GM19023 (cell line): ENCODE measurements around the gene PDE11A.

Experiments
- ATAC-seq: cut with Tn5 transposase; IDR thresholded peaks from one replicate; pipeline ENCODE4 v1.9.1; 2021; ENCODE audit warnings: mild to moderate bottlenecking, moderate library complexity; ENCODE audit not compliant: unreplicated experiment

Gene PDE11A

GRCh38 chr2:177585234-177585863 lies 487.2 kb downstream of the PDE11A start:
- ATAC-seq: no peak

DNA sequence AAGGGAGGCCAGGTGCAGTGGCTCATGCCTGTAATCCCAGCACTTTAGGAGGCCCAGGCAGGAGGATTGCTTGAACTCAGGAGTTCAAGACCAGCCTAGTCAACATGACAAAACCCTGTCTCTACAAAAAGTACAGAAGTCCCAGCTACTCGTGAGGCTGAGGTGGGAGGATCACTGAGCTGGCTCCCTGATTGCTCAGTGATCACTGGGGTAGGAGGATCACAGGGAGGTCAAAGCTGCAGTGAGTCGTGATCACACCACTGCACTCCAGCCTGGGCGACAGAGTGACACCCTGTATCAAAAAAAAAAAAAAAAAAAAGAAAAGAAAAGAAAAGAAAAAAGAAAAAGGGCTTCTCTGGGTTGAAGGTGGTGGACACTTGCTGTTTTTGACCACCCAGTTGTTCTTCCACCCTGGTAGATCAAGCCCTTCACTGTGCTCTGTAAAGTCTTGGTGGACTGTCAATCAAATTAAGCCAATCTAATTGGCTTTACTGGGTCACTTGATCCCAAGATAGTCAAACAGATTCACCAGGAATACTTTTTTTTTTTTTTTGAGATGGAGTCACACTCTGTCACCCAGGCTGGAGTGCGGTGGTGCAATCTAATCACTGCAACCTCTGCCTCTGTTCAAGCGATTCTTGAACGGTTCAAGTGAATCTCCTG lies 488.4 kb downstream of the PDE11A start:
- no peak for ATAC-seq

DNA sequence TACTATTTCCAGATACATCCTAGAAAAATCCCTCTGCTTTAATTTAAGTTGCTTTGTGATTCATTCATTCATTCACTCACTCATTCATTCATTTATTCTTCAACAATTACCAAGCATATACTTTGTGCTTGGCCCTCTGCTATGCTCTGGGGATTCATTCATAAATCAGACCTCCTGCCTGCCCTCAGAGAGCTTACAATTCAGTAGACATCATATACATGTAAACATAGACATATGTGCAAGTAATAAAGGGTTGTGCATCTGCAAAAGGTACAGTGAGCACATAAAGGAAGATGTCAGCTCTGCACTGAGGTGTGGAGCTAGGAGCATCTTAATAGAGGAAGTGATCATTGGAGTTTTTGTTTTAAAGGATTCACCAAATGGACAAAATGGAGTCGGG lies 490.6 kb downstream of the PDE11A start:
- no peak for ATAC-seq

DNA sequence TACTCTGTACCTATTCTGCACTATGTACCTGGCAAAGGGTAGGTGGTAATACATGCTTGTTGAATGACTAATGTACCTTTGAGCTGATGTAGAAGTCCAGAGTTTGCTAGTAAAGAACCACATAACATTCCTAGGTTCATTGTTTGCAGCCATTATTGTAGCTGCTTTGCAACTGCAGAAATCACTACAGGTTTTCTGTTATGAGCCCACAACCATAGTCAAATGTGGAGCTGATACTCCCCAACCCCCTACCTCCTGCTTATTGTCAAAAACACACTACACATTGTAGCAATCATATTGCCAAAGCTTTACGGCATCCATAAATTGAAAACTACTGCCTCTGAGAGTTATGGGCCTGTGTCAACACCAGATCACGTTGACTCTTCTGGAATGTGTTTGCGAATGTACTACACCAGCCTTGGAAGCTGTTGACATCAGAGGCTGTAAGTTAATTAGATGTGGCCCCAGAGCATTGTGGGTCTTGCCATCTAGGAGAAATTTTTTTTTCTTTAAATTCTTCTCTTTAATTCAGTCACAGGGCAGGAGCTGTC lies 493.0 kb downstream of the PDE11A start:
- no peak for ATAC-seq

- no peak for ATAC-seq
Measured at GRCh38 chr2:177578454-177578853, 494.1 kb downstream of the PDE11A start.

DNA sequence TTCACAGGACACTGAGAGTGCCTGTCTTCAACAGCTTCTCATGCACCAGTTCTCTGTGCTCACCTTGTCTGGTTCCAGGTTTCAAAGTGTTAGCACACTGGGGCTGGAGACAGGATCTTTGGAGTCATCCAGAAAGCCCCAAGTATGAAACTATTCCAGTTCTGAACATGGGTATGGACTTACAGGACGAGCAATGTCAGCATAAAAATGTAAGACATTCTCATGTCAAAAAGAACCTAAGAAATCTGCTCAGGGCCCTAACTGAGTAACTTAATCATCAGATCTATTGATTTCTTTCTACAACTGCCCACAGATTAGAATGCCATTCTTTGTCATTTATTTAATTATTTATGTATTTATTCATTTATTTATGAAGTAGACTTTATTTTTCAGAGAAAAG lies 495.5 kb downstream of the PDE11A start:
- ATAC-seq: no peak

DNA sequence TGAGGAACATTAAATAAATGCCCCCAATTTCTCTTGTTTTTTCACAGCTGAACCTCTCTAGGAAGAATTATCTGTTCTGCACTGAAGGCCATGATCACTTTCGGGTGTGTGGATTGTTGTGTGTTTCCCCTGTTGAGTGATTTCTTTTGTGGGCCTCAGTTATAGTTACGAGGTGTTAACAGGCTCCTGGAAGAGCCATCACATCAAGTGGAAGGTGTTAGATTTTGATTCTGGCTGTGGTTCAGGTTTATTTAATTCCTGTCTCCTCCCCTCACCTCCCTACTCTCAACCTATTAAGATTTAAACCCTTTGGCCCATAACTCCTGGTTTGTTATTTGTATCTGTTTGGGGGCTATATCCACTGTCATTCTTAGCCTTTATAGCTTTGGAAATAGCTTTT lies 497.2 kb downstream of the PDE11A start:
- no peak for ATAC-seq

- no peak for ATAC-seq
Measured at GRCh38 chr2:177574356-177574755, 498.2 kb downstream of the PDE11A start.
